Chondrocyte (in vitro differentiated cells): Measurements from ENCODE around the gene SLC9C1. TPM values are rescaled to one million over a fixed set of nuclear protein-coding genes. Genes with fewer than 3 reads are reported as not detected.

Source experiments
- DNase-seq: peaks from one replicate; pipeline ENCODE4 v3.0.0; 2021; ENCODE audit warnings: mixed read lengths, low spot score
- H3K27ac Mint-ChIP-seq: one replicate; pipeline ENCODE4 v1.8.0; 2021; ENCODE audit warnings: mild to moderate bottlenecking, moderate library complexity, mixed read lengths; ENCODE audit not compliant: unreplicated experiment
- H3K27me3 Mint-ChIP-seq: 2 replicates; pipeline ENCODE4 v1.8.0; 2021; ENCODE audit warnings: low read depth, mixed read lengths
- H3K36me3 Mint-ChIP-seq: 2 replicates; pipeline ENCODE4 v1.8.0; 2021; ENCODE audit warnings: low read depth, mixed read lengths
- H3K4me1 Mint-ChIP-seq: 2 replicates; pipeline ENCODE4 v1.8.0; 2021; ENCODE audit warnings: low read depth, mild to moderate bottlenecking, mixed read lengths
- H3K4me3 Mint-ChIP-seq: one replicate; pipeline ENCODE4 v1.8.0; 2021; ENCODE audit warnings: mild to moderate bottlenecking, moderate library complexity, mixed read lengths; ENCODE audit not compliant: unreplicated experiment
- H3K9me3 Mint-ChIP-seq: 2 replicates; pipeline ENCODE4 v1.8.0; 2021; ENCODE audit warnings: low read depth, mixed read lengths
- total RNA-seq: library from RNA; stranded (reverse); gene quantifications from 3 replicates; pipeline ENCODE4 v1.2.1, GENCODE V29; 2021
- TF ChIP-seq, protein P1 (sequence below): fragments of 200-600 bp; sonication (generic); IDR thresholded peaks from 2 replicates; pipeline ENCODE4 v1.5.0; 2021; ENCODE audit warnings: antibody characterized with exemption, mild to moderate bottlenecking, moderate library complexity

SLC9C1 gene
- total RNA-seq, 1 donor from 2014 or later, result 0.07 TPM

DNA sequence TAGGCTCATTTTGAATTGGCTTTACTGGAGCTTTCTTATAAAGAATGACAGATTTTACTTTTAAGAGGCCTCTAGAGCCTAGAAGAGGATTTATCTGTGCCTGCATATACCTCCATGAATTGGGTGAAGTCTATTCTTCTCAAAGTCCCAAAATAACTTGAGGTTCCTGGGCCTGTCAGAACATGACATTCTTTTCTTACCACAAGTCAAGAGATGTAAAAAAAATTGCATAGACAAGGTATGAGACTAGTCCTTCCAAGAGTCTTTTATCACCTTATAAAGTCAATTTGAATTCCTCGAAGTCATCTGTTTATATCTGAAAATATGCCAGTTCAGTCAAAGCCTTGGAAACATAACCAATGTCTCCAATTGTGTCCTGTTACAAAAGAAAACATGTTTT is 21.8 kb upstream of the SLC9C1 start:
- Mint-ChIP-seq H3K27me3 (no peaks in the 10 kb centered on the region), H3K4me3 (no peak overlapping the region), H3K36me3 (no peaks in the 10 kb centered on the region), H3K27ac (no peak overlapping the region), H3K4me1 (no peaks in the 10 kb centered on the region), H3K9me3 (no peaks in the 10 kb centered on the region)
- no peak for DNase-seq
- TF ChIP-seq, protein P1, sequence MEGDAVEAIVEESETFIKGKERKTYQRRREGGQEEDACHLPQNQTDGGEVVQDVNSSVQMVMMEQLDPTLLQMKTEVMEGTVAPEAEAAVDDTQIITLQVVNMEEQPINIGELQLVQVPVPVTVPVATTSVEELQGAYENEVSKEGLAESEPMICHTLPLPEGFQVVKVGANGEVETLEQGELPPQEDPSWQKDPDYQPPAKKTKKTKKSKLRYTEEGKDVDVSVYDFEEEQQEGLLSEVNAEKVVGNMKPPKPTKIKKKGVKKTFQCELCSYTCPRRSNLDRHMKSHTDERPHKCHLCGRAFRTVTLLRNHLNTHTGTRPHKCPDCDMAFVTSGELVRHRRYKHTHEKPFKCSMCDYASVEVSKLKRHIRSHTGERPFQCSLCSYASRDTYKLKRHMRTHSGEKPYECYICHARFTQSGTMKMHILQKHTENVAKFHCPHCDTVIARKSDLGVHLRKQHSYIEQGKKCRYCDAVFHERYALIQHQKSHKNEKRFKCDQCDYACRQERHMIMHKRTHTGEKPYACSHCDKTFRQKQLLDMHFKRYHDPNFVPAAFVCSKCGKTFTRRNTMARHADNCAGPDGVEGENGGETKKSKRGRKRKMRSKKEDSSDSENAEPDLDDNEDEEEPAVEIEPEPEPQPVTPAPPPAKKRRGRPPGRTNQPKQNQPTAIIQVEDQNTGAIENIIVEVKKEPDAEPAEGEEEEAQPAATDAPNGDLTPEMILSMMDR, result no peak

DNA sequence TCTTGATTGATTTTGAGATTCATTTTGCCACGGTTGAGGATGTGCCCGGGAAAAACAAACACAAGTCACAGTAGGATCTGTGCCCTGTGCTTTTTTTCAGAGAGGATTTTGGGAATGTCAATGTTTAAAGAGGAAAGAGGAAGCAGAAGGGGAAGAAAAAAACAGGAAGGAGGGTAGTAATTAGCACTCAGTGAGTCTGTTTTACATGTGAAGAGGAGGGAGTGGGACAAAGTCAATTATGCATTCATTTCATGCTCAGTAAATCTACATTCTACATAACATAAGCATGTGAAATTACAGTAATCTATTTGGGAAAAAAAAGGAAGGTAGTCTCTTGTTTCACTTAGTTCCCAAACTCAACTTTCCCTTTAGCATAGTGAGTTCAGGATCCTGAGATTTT is 20.6 kb upstream of the SLC9C1 start:
- no peak overlapping the region for H3K27ac Mint-ChIP-seq
- TF ChIP-seq, protein P1, result no peak
- no peaks in the 10 kb centered on the region for H3K36me3 Mint-ChIP-seq
- no peak overlapping the region for H3K4me3 Mint-ChIP-seq
- no peak for DNase-seq
- no peaks in the 10 kb centered on the region for H3K9me3 Mint-ChIP-seq
- H3K27me3 Mint-ChIP-seq, result no peaks in the 10 kb centered on the region
- no peaks in the 10 kb centered on the region for H3K4me1 Mint-ChIP-seq

DNA sequence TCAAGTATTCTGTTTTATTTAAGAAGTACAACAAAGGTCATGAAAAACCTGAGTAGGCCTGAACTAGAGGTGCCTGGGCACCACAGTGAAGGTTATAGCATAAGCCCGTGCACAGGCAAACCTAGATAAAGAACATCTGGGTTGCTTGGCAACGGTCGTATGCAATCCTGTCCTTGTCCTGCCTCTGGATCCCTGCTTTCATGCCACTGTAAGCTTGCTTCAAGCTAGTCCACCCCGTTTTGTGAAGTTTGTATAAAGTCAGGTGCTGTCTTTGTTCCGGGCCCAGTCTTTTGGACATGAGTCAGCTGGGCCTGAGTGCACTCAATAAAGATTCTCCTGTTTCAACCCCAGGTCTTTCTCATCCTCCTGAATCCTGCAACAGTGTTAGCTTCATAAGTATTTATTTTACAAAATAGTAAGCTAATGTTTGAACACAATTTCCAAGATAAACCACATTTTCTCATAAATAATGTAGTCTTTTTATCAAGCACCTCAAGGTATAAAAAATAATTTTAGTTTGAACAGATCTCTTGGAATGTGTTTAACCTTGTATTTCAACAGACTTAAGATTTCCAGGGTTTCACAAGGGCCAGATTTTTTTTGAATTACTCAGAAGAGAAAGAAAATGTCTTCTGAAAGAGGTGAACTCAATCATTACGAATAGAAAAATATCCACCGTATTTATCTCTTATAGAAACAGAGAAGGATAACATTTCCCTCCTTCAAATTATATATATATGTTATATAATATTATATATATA is 14.3 kb upstream of the SLC9C1 start:
- no peak overlapping the region for H3K27ac Mint-ChIP-seq
- no peak for DNase-seq
- TF ChIP-seq, protein P1, result no peak
- no peak overlapping the region for H3K4me3 Mint-ChIP-seq
- H3K4me1 Mint-ChIP-seq, result no peaks in the 10 kb centered on the region
- no peaks in the 10 kb centered on the region for H3K27me3 Mint-ChIP-seq
- no peaks in the 10 kb centered on the region for H3K9me3 Mint-ChIP-seq
- no peaks in the 10 kb centered on the region for H3K36me3 Mint-ChIP-seq

DNA sequence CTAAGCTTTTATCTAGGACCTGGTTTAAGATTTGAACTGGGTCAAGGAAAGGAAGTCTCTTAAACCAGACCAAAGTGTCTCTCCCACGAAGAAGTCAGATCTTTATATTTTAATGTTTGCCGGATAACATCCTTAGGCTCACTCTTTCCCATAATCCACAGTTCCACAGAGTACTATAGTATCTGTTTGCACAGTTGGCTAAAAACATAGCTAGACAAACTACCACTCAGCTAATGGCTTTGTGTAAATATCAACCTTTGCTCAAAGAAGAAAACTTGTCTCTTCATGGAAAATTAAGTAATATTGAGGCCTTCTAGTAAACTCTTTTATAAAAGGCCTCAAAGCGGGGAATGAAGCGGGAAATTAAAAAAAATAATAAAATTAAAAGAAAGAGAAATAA is 13.5 kb upstream of the SLC9C1 start:
- TF ChIP-seq, protein P1, result no peak
- H3K9me3 Mint-ChIP-seq, result no peaks in the 10 kb centered on the region
- H3K4me3 Mint-ChIP-seq, result no peak overlapping the region
- no peak for DNase-seq
- no peaks in the 10 kb centered on the region for H3K4me1 Mint-ChIP-seq
- H3K27me3 Mint-ChIP-seq, result no peaks in the 10 kb centered on the region
- H3K27ac Mint-ChIP-seq, result no peak overlapping the region
- H3K36me3 Mint-ChIP-seq, result no peaks in the 10 kb centered on the region

DNA sequence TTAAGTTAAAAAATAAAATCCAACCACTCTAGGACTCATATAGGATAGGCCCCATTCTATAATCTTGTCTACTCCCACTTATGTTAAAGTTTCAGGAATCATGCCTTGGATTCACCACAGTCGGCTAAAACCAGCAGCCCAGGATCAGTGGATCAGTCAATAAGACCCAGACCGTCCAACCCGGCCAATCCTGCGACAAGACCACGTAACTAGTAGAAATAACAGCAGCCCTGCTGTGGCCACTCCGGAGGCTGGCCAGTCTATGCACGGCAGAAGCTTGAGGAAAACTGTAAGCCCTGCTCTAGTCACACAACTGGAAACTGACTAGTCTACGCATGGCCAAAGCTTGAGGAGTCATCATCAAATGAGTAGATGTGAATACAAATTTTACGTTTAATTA is 12.8 kb upstream of the SLC9C1 start:
- TF ChIP-seq, protein P1, result no peak
- Mint-ChIP-seq H3K36me3 (no peaks in the 10 kb centered on the region), H3K4me3 (no peak overlapping the region), H3K9me3 (no peaks in the 10 kb centered on the region), H3K27ac (no peak overlapping the region), H3K4me1 (no peaks in the 10 kb centered on the region), H3K27me3 (no peaks in the 10 kb centered on the region)
- no peak for DNase-seq
